DND-41 (cell line): Measurements from ENCODE around the gene PERM1.
"Not testable (repeated sequence)": the region's sequence is repeated elsewhere in the genome, so short reads cannot be mapped to it uniquely, and the experiment has no call there.

Experiments
- ATAC-seq: fragments of 200-7000 bp; cut with Tn5 transposase; 3 replicates; pipeline ENCODE4 v1.9.1; 2021; ENCODE audit warnings: low read depth; ENCODE audit not compliant: insufficient read depth
- DNase-seq: peaks from one replicate; pipeline ENCODE4 v3.0.0-alpha.2; 2020
- H2AFZ ChIP-seq: 2 replicates; pipeline ENCODE4 v1.6.0; 2012; ENCODE audit warnings: low read depth, low read length
- H3K27ac ChIP-seq: 2 replicates; pipeline ENCODE4 v1.5.1; 2012; ENCODE audit warnings: low read length, inconsistent platforms
- H3K27me3 ChIP-seq: fragments of 200-600 bp; sonication (generic); 2 replicates; pipeline ENCODE4 v1.6.0; 2012; ENCODE audit warnings: low read length, mild to moderate bottlenecking, inconsistent platforms; ENCODE audit not compliant: insufficient read depth, poor library complexity
- H3K36me3 ChIP-seq: 2 replicates; pipeline ENCODE4 v1.5.1; 2012; ENCODE audit warnings: low read length, inconsistent platforms; ENCODE audit not compliant: insufficient read depth
- H3K4me1 ChIP-seq: 2 replicates; pipeline ENCODE4 v1.5.1; 2012; ENCODE audit warnings: mild to moderate bottlenecking, low read length; ENCODE audit not compliant: insufficient read depth
- H3K4me2 ChIP-seq: 2 replicates; pipeline ENCODE4 v1.6.0; 2012; ENCODE audit warnings: mild to moderate bottlenecking, moderate library complexity, low read length, inconsistent platforms; ENCODE audit not compliant: insufficient read depth
- H3K4me3 ChIP-seq, 2 experiments: fragments of 200-600 bp in 1 of 2; shearing (Covaris generic) in 1 of 2; 2 replicates each; pipeline ENCODE4 v1.5.1; 2012 to 2016; ENCODE audit warnings: inconsistent platforms in 2 of 2, low read length in 2 of 2, mild to moderate bottlenecking in 2 of 2, low read depth in 1 of 2, moderate library complexity in 1 of 2
- H3K79me2 ChIP-seq: 2 replicates; pipeline ENCODE4 v1.6.0; 2012; ENCODE audit warnings: low read length, inconsistent platforms; ENCODE audit not compliant: insufficient read depth
- H3K9ac ChIP-seq: 2 replicates; pipeline ENCODE4 v1.6.0; 2012; ENCODE audit warnings: low read depth, mild to moderate bottlenecking, inconsistent platforms, low read length, moderate library complexity
- H3K9me3 ChIP-seq: 2 replicates; pipeline ENCODE4 v1.5.1; 2012; ENCODE audit warnings: low read length, moderate library complexity, mild to moderate bottlenecking, inconsistent platforms; ENCODE audit not compliant: insufficient read depth, severe bottlenecking
- H4K20me1 ChIP-seq: 2 replicates; pipeline ENCODE4 v1.6.0; 2012; ENCODE audit warnings: low read length; ENCODE audit not compliant: insufficient read depth
- CTCF ChIP-seq: IDR thresholded peaks from 2 replicates; pipeline ENCODE4 v1.5.1; 2012; ENCODE audit warnings: borderline replicate concordance, low read length, moderate library complexity, mild to moderate bottlenecking; ENCODE audit not compliant: poor library complexity, severe bottlenecking; ENCODE audit errors: extremely low read depth
- EZH2 ChIP-seq: IDR thresholded peaks from 3 replicates; pipeline ENCODE4 v1.6.1; 2012; ENCODE audit warnings: borderline replicate concordance, low read depth, mild to moderate bottlenecking, moderate library complexity, low read length, inconsistent platforms; ENCODE audit not compliant: severe bottlenecking

The PERM1 gene

DNA sequence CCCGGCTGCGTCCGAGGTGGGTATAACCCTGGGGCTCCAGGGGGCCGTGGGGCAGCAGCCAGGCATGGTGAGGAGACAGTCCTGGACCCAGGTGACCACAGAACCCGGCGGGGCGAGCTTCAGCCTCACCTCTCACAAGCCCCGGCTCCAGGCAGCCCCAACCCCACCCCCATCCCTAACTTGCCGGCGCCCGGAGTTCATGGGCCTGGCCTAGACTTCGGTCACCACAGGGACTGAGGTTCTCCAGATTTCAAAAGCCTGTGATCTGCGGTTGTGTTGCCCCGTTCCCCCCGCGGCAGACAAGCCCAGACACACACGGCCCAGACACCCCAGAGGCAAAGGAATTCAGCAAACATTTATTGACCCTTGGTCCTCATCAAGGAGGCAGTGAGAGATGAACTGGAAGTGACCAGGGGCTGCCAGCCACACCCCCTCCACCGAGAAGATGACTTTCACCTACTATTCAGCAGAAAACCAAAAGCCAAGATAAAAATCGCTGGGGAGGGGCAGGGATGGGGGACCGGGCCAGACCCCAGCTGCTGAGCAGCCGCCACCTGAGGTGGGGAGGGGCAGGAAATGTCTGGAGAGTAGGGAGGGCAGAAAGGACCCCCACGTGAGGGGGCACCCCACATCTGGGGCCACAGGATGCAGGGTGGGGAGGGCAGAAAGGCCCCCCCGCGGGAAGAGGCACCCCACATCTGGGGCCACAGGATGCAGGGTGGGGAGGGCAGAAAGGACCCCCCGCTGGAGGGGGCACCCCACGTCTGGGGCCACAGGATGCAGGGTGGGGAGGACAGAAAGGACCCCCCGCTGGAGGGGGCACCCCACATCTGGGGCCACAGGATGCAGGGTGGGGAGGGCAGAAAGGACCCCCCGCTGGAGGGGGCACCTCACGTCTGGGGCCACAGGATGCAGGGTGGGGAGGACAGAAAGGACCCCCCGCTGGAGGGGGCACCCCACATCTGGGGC lies 14.1 kb upstream of the PERM1 start:
- TF ChIP-seq CTCF (no peak), EZH2 (no peak)
- Histone ChIP-seq H4K20me1 (peaks cover 9% of the 10 kb centered on the region), H2AFZ (no peak overlapping the region), H3K27ac (no peak overlapping the region), H3K9me3 (no peaks in the 10 kb centered on the region), H3K4me3 (no peak overlapping the region), H3K4me1 (peaks cover 8% of the 10 kb centered on the region; the same call in 1 of the 2 replicates), H3K9ac (no peak overlapping the region), H3K79me2 (no peaks in the 10 kb centered on the region), H3K4me2 (no peak overlapping the region), H3K36me3 (no peaks in the 10 kb centered on the region), H3K27me3 (peaks cover 26% of the 10 kb centered on the region)
- ATAC-seq (no peak), DNase-seq (peak; percentile 44)

DNA sequence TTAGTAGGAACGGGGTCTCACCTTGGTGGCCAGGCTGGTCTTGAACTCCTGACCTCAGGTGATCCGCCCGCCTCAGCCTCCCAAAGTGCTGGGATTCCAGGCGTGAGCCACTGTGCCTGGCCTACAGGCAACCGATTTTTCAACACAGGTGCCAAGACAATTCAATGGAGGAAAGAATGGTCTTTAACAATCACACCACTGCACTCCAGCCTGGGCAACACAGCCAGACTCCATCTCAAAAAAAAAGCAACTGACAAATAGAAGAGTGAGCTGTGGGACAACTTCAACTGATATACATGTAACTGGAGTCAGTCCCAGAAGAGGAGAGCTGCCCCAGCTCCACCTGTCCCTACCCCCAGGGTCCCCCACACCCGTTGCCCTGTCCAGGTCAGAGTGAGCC lies 12.7 kb upstream of the PERM1 start:
- peaks cover 14% of the 10 kb centered on the region for H3K27me3 ChIP-seq

DNA sequence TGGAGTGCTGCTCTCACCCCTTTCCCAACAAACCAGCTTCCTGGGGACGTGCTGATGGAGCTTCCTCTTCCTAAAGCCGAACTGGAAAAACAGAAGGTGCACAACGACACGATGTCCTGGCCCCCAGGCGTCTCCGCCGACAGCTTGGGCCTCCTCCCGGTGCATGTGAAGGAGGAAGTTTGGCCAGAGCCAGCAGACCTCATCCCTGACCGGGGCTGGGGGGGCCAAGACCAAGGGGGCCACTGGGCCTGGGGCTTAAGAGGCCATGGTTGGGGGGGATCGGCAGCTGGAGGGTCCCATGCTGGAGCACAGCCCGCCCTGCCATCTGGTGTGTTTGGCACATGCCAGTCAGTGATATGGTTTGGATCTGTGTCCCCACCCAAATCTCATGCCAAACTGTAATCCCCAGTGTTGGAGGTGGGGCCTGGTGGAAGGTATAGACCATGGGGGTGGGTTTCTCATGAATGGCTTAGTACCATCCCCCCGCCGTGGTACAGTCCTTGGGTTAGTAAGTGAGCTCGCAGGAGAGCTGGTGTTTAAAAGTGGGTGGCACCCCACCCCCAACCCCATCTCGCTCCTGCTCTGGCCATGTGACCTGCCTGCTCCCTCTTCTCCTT lies 11.6 kb upstream of the PERM1 start:
- Histone ChIP-seq H3K4me1 (0 out of 2 replicates have a peak, but pooled peaks cover 4% of the 10 kb centered on the region), H4K20me1 (peaks cover 3% of the 10 kb centered on the region; the same call in 1 of the 2 replicates), H3K36me3 (no peaks in the 10 kb centered on the region), H3K79me2 (no peaks in the 10 kb centered on the region), H3K4me2 (no peak overlapping the region), H3K27me3 (peaks cover 6% of the 10 kb centered on the region), H3K9me3 (no peaks in the 10 kb centered on the region), H3K27ac (no peak overlapping the region), H2AFZ (no peak overlapping the region), H3K4me3 (no peak overlapping the region), H3K9ac (no peak overlapping the region)
- ATAC-seq, result no peak
- TF ChIP-seq CTCF (no peak), EZH2 (no peak)
- DNase-seq, result no peak

More for the DNA sequence above, 12.7 kb upstream of the PERM1 start:
- ATAC-seq, H3K36me3 ChIP-seq, H4K20me1 ChIP-seq, H3K4me3 ChIP-seq, H2AFZ ChIP-seq, H3K9me3 ChIP-seq, H3K27ac ChIP-seq, DNase-seq, H3K9ac ChIP-seq, H3K4me2 ChIP-seq, H3K79me2 ChIP-seq, H3K4me1 ChIP-seq: not testable (repeated sequence)

DNA sequence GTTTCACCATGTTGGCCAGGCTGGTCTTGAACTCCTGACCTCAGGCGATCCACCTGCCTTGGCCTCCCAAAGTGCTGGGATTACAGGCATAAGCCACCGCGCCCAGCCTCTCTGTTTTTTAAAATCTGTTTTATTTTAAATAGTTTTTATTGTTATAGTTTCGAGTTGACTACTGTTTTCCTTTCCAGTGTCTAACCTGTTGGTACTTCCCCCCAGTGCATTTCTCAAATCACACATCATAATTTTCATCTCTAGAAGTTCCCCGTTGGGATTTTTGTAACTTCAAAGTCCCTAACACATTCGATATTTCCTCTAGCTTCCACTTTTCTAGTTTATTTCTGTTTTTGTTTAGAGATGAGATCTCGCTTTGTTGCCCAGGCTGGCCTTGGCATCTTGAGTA lies 10.5 kb upstream of the PERM1 start:
- H3K36me3 ChIP-seq, result no peaks in the 10 kb centered on the region
- H3K79me2 ChIP-seq, result no peaks in the 10 kb centered on the region
- H3K4me3 ChIP-seq, result no peak overlapping the region
- H3K9me3 ChIP-seq, result no peaks in the 10 kb centered on the region
- no peaks in the 10 kb centered on the region for H3K27me3 ChIP-seq
- H3K27ac ChIP-seq, result no peak overlapping the region
- no peak overlapping the region for H3K4me2 ChIP-seq
- H2AFZ ChIP-seq, result no peak overlapping the region
- no peak for DNase-seq
- H4K20me1 ChIP-seq, result peaks cover 3% of the 10 kb centered on the region; the same call in 1 of the 2 replicates
- ATAC-seq, result no peak
- H3K9ac ChIP-seq, result no peak overlapping the region
- TF ChIP-seq EZH2, result no peak
- TF ChIP-seq CTCF, result no peak
- H3K4me1 ChIP-seq, result 0 out of 2 replicates have a peak, but pooled peaks cover 4% of the 10 kb centered on the region
